GM18526 (cell line): ENCODE data around the gene ATP2B3.

Experiments used
- POLR2A ChIP-seq: IDR thresholded peaks from 3 replicates; pipeline ENCODE4 v1.6.1; 2011; ENCODE audit not compliant: insufficient read length; ENCODE audit errors: extremely low read depth

ATP2B3 gene

DNA sequence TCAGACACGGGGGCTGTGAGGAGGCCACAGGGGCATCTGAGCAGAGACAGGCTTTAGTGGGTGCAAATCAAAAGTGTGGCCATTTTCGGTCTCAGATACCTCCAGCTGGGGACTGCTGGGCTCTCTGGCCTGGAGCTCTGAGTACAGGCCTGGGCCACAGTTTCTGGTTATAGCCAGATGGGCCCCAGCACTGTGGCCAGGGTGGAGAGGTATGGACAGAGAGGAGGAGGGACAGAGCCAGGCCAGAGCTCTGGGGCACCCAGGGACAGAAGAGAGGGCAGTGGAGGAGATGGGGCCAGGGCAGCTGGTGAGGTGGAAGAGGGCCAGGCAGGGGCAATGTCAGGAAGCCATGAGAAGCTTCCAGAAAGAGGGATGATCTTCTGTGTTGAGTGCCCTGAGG is 61.4 kb downstream of the ATP2B3 start:
- TF ChIP-seq POLR2A = no peak

DNA sequence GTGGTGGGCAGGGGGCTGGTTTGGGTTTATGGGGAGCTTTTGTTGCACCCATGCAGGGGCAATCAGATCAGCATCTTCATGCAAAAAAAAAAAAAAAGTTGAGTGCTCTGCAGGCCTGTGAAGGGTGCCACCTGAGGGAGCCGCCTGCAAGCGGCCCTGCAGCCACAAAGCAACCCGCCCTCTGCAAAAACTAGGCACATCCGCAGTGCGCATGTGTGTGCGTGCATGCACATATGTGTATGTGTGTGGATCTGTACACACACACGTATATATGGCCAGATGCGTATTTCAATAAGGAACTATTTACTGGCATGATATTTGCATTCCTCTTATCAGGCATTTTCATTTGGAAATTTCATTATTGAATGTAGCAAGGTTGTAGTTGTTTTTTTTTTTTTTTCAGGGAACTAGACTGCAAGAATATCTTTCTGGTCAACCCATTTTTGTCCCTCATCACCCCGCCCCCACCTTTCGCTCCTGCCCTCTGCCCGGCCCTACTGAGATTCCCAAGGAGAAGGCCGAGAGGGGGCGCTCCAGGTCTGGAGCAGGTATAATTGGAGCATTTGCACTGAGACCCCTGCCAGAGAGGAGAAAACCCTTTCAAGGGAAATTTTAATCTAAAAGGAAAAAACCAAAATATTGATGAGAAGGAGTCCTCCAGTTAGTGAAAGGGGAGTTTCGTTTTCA is 63.4 kb downstream of the ATP2B3 start:
- no peak for TF ChIP-seq POLR2A

DNA sequence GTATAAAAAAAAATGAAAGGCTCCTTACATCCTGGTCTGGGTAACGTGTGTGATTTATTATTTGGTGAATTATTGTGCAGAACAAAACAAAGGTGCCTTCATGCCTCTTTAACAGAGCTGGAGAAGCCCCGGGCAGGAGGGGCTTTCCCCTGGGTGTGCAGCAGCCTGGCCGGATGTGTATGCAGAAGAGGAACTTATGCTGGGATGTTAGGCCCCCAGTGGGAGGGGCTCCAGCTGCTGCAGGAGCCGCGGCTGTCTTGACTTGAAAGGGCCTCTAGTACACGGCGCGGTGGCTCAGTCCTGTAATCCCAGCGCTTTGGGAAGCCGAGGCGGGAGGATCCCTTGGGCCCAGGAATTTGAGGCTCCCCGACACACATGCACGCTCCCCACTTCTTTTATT is 65.5 kb downstream of the ATP2B3 start:
- no peak for TF ChIP-seq POLR2A

DNA sequence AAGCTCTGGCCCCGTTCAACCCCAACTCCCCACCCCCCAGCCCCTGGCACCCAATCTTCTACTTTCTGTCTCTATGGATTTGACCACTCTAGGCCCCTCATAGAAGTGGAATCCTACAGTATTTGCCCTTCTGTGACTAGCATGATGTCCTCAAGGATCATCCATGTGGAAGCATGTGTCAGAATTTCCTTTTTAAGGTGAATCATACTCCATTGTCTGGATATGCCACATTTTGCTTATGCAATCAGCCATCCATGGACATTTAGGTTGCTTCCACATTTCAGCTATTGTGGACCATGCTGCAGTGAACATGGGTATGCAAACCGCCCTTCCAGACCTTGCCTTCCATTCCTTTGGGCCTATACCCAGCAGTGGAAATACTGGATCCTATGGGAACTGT is 66.0 kb downstream of the ATP2B3 start:
- no peak for TF ChIP-seq POLR2A

DNA sequence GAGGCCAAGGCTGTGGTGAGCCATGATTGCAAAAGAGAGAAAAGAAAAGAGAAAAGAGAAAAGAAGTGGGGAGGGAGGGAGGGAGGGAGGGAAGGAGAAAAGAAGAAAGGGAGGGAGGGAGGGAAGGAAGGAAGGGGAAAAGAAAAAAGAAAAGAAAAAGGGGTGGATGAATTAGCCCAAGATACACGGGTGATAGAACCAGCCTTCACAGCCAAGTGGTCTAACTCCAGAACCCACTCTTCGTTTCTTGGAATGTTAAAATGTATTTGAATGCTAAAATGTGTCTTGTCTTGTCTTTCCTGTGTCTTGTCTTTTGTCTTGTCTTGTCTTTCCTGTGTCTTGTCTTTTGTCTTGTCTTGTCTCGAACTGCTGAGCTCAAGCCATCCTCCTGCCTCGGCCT is 68.4 kb downstream of the ATP2B3 start:
- TF ChIP-seq POLR2A = no peak

DNA sequence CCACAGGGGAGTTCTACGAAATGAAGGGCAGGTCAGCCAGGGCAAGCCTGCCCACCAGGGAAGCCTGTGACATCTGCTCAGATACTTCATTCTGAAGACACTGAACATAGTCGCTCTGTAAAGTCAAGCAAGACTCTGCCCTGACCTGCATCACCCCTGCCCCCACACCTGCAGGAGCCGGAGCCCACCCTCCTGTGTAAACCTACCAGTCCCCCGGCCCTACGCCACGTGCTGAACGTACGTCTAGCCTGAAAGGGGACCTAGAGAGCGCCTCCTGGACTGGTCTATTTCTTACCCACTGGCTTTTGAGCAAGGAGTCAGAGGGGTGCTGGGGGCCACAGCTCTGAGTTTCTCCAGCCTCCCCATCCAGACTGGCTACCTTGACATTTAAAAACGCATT is 69.9 kb downstream of the ATP2B3 start:
- no peak for TF ChIP-seq POLR2A

DNA sequence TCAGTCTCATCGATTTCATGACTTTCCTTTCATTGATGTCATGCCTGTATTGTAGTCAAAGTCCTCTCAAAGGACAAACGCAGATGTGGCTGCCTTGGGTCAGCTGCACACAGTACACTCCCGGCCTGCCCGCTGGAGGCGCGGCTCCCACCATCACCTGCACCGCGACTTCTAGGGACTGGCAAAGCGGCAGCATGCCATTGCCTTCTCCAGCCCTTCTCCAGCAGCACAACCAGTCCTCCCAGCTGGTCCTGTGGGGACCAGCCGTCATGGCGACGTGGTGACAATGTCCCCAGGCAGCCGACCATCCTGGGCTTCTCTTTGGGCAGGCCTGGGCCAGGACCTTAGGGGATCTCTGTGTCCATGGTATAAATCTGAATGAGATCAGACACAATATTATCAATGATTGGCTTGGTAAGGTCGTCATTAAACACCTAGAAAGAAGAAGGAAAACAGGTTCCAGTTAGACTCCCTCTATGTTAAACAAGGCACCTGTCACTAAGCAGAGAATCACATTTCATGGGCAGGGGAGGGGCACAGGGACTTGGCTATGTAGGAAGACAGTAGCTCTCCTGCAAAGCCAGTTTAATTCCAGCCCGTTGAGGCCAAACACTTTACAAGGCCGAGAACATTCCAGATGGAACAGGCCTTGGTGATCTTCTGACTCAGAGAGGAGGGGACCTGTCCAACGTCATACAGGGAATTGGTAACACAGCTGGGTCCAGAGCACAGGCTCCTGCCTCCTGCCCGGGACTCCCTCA is 70.8 kb downstream of the ATP2B3 start:
- TF ChIP-seq POLR2A = no peak

DNA sequence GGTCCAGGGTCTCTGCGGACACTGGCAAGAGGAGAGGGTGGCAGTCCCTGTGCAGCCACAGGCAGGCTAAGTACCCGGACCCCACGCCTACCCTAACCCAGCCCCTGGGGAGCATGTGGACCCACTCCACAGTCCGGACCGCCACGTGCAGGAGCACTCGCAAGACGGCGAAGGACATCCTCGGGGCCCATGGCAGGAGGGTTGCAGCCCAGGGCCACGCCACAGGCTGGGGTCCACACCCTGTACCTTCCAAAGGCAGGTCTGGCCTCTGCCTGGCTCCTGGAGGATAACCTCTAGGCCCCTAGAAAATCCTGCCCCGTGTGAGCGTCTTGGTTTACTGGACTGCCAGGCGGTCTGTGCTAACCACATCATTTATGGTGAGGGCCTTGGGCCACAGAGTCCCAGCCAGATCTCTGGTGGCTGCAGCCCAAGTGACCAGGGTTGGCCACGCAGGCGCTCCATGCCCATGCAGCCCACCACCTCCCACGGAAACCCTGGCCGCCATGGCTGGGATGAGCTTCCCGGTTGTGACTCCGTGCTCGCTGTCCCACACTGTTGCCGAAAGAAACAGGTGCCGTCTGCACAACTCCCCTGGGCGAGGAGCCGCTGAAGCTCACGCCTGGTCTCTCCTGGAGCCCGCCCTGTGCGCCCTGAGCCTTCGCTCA is 71.5 kb downstream of the ATP2B3 start:
- TF ChIP-seq POLR2A = no peak

DNA sequence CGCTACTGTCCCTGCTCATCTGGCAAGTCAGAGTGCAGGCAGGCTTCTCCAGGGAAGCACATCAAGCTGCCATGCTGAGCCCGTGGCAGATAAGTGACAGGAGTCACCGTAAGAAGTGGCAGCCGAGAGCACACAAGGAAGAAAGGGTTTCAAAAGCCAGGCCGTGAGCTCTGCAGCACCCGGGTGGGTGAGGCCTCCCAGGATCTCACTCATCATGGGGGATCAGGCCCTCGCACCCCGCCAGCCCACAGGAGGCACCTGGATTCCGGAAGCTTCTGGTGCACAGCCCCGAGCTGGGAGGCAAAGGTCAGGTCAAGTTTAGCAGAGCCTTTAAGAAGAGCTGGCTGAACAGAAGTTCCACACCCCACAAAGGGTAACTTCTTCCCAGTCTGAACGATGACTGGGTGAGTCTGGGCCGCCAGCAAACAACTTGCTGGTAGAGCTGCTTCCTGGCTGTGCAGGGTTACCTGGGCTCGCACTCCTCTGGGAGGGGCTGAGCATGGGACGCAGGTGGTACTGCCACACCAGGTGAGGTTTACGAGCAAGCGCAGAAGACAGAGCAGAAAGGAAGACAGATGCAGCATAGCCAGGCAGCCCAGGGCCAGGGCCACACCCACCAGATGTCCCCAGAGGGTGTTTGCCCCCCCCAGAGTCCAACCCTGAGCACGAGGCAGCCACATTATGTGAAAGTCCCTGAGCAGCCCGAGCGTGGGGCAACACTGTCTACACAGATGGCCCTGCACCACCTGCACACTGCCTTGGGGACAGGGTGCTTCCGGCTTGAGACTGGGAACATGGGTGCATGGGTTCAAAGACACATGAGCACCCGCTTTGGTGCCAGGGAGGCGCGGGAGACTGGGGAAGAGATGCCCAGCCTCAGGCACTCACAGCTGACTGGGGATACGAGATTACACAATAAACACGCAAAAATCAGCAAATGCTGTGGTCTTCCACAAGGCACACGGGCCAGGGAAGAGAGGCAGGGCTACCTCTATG is 73.8 kb downstream of the ATP2B3 start:
- no peak for TF ChIP-seq POLR2A

DNA sequence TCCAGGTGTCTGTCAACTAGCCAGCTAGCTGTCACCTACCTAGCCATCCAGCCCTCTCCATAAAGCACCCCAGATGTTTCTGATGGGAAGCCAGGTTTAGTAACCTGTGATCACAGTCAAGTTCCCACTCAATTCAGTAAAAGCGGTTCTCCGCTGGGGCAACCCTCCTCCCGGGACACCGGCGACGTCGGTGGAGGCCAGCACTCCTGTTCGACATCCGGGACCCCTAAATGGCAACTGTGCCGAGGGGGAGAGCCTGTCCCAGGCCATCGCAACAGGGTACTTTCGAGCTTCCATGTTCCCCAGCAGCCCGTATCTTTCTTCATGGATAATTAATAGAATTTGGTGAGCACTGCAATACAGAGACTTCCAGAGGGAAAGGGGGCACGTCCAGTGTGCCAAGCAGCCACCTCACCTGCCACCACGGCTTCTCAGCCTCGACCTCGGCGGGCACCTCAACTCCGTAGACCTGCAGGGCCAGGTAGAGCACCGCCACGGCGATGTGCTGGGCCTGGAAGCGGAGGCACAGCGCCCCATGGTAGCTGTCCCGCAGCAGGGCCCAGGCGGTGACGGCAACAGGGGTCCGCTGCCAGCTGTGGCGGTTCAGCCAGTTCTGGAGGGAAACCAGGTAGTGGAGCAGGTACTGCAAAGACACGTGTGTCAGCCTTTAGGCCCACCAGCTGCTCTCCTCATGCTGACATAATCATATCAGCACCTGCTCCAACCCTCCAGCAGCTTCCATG is 74.8 kb downstream of the ATP2B3 start:
- no peak for TF ChIP-seq POLR2A

DNA sequence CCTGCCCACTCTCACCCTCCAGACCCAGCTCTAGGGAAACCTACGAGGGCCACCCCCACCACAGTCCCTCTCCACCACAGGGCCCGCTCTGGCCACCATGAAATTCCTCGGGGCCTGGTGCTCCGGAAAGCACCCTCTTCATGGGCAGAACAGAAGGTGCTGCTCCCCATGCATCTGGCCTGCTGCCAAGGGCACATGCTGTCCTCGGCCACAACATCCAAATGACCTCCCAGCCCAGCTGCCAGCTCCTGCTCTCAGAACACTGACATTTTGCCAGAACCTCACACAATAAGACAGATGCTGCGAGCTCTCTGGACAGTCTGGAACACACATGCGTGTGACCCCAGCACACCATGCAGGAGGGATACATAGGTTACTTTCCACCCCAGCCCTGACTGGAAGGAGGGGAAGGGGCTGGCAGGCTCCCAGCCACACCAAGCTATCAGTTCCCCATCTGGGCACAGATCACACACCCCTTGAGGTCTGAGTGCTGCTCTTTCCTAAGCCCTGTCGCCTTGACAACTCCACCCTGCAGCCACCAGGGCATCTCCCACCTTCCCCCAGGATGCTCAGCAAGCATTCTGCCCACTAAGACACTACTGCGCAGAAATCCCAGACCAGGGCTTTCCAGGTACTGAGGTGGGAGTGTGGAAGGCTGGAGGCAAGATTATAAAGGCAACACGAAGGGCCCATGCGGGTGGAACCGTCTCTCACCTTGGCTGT is 75.7 kb downstream of the ATP2B3 start:
- TF ChIP-seq POLR2A = no peak

DNA sequence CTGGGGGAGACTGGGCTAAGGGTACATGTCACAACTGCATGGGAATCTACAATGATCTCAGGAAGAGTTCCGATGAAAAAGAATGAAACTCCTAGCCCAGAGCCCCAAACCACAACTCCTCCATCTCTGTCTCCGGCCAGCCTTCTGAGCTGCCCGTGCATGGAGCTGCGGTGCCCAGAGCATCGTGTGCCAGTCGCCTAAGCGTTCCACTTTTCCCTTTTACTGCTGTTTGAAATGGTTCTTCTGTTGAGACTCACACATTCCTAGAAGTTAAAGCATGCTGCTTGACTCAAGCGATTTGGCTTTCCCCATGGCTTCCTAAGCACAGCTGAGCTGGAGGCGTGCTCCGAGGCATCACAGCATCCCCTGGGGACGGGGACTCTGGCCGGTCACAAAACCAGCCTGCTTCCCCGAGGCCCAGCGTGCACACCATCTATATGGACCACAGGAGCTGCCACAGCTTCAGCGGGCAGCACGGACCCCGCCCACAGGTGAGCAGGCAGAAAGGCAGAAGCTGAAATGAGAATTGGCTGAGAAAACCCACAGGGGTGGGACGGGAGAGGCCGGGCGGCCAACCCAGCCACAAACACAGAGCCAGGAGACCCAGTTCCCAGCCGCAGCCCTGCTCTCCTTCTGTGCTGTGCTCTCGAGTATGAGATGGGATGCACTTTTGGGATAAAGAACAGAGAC is 76.5 kb downstream of the ATP2B3 start:
- TF ChIP-seq POLR2A = no peak

DNA sequence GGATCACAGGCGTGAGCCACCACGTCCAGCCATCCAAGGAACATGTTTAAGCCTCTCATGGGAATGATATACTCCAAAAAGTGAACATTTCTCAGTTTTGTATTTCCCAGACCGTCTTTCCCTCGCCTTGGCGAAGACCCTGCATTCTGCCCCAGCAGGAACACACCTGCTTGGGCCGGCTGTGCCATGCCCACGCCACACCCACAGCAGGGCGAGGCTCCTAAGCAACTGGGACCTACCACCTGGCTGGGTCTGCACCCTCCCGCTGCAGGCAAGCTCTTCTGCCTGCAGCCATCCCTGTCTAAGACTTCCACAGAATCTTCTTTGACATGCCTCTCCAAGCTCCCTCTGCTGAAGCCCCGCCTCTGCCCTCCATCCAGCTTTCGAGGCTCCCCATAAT is 77.9 kb downstream of the ATP2B3 start:
- no peak for TF ChIP-seq POLR2A
